Measurements from ENCODE around the gene UBE2E2.
"Not testable (repeated sequence)": the region's sequence is repeated elsewhere in the genome, so short reads cannot be mapped to it uniquely, and the experiment has no call there.

UBE2E2 gene

DNA sequence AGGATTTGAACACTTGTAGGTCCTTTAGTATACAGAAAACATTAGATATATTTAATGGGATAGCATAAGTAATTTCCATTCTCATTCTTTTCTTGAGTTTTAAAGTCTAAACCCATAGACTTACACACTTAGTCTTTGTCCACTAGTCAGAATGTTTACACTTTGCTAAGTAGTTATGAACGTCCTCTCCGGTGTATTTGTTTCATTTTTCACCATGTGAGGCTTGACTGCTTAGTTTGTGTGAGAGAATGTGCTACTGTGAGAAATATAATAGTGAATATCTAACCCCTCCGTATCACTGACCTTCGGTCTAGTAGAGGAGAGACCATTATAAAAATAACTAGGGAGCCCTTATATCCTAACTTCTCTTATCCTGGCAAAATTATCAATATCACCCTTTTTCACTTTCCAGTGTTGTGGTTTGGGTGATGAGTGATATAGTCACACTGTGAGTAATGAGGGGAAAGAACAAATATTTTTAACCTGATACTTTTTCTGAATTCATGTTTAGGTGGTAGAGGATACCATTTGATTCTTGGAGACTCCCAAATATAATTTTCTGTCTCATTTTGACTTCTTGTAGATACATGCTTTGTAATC is 122.4 kb downstream of the UBE2E2 start:
- DNase-seq = no peak

DNA sequence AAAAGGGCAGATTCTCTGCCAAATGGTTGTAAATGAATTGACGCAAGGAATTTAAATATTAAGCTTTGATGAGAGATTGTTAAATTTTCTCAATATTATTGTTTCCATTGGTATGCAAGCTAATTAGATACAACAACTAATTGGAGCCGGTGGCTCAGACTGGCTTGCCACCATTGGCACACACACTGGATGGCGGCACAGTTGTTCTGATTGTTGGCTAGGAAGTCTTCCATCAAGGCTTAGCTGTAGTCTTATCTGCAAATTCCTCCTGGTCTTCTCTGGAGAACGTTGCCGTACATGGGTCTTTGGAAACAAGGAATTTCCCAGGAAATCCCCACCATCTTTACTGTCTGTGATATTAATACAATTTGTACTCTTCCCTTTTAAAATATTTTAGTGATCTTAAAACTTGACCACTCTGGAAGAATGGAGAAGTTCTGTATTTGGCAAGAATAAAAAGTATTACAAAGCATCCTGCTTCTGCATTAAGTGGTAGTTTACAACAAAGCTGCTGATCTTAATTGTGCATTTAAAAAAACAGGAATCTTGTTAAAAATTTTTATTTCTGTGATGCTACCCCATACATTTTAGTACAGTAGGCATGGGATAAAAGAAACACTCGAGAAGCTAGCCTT is 126.5 kb downstream of the UBE2E2 start:
- DNase-seq = no peak

DNA sequence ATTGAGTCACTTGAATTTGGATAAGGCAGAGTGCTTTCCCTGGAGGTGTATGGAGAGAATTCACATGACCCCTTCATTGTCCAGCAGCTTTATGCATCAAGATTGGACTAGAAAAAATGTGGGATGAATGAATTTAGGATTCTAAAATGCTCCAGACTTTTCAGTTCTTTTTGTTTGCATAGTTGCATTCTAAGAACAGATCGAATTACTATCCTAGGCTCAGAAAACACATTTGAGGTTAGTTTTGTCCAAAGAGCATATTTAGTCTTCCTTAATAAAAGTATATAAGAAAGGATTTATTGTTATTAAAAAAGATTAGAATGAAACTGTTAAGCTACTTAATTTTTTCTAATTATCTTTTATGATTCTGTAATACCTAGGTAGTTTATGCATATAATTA is 127.4 kb downstream of the UBE2E2 start:
- DNase-seq = no peak

DNA sequence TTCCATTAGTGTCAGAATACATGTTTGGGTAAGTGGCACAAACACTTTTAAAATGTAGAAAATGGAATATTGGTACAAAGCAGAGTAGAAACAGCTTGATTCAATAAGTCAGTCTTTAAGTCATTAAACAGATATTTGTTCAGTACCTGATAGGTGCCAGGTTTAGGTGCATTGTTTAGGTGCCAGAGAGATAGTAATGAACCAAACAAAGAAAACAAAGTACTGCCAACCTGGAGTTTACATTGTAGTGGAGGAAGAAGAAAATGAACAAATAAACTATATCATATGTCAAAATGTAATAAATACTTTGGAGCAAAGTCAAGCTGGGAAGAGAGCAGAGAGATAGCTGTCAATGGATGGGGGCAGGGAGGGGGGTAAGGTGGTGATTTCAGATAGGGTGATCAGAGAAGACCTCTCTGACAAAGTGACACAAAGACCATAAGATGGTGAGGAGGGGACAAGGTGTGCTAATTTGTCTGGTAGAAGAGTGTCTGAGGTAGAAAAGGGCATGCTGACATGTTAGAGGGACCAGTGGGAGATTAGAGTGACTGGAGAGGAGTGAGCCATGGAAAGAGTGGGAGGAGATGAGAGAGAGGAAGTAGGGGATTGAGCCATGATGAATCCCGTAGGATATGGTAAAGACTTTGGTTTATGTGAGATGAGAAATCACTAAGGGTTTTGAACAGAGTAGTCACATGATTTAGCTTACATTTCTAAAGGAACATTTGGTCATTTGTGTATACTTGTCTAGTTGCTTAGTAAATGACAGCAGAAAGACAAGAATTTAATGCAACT is 128.2 kb downstream of the UBE2E2 start:
- DNase-seq = no peak

DNA sequence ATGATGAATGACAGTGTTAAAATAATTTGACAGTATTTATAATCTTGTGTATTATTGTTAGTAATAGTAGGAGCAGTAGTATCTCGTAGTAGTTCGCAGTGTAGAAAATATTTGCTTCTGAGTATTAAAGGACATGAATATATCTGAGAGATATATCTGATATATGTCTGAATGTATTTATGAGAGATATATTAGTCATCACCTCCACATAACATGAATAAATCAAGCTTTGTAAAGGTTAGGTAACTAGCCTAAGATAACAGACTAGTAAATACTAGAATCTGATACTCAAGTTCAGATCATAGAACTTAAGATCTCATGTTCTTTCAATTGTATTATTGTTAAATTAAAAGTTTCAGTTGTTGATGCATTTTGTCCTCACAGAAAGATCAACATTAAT is 130.5 kb downstream of the UBE2E2 start:
- DNase-seq = no peak

DNA sequence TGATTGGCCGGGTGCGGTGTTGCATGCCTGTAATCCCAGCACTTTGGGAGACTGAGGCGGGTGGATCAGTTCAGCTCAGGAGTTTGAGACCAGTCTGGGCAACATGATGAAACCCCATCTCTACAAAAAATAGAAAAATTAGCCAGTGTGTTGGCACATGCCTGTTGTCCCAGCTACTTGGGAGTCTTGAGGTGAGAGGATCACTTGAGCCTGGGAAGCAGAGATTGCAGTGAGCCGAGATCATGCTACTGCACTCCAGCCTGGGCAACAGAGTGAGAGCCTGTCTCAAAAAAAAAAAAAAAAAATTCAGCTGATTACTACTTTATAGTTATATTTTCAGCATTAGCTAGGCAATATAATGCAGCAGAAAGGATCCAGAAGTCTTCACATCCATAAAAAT is 133.7 kb downstream of the UBE2E2 start:
- not testable (repeated sequence) for DNase-seq

DNA sequence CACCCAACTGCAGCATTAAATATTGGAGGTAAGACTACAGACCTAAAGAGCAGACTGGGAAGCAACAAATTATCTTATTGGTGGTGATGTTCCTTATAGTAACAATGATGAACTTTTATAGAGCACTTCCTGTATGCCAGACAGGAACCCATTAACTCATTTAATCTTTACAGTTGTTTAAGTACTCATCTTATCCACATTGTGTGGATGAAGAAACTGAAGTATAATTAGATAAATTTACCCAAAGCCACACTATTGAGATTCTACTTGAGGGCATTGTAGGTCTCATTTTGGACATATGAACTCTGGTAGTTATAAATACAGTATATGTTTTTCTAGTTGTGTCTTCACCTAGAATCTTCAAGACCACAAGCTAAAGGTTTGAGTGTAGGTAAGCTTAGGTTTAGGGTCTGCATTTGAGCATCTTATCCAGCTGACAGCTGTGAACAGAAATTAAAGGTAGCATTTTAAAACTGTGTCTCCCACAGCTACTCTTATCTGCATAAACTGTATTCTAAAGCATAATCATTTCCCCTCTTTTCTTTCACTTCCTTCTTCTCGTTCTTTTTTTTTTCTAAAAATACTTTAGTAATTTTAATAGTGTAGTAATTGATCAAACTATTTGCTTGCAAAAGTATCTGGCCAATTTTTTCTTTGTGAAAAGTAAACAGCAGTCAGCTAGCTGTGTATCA is 138.2 kb downstream of the UBE2E2 start:
- DNase-seq = no peak

DNA sequence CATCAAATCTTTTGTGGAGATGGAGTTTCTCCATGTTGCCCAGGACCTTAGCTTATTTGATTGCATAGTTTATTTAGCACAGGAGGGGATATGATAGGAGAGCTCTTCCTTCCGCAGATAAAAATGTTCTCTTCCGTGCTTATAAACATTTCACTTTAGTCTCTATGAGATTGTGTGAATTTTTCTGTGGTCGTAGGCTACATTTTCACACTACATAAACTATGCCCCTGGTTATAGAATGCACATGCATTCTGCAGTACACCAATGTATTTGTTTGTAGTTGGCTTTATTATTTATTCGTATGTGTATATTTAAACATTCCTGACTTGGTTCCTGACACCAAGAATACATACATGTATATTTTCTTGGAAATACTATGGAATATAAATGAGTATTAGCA is 139.2 kb downstream of the UBE2E2 start:
- no peak for DNase-seq

DNA sequence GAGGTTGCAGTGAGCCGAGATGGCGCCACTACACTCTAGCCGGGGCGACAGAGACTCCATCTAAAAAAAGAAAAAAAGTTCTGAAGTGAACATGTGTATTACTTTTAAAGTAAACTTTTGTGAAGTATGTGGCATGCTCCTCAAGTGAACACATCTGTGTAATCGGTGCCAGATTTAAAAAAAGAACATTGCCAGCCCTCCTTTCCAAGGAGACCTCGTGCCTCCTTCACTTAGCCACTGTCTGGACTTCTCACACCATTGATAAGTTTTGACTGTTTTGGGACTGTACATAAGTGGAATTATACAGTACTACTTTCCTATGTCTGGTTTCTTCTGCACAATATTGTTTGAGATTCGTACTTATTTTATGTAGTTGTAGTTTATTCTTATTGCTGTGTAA is 140.4 kb downstream of the UBE2E2 start:
- DNase-seq = no peak

DNA sequence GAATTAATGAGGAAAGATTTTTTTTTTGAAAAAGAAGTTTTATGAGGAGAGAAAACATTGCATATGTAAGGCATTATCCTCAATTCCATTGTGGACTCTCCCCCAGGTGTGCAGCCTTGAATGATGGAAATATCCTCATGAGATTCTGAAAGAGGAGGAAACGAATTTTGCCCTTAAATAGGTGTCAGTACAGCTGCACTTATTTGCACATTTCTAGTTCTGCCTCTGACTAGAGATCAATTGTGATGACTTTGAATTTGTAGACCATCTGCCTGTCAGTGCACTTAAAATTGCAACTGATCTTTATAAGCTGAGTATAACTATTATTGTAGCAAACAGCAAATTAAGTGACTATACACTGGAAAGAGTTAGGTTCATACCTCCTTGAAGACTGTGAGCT is 141.8 kb downstream of the UBE2E2 start:
- DNase-seq = no peak

DNA sequence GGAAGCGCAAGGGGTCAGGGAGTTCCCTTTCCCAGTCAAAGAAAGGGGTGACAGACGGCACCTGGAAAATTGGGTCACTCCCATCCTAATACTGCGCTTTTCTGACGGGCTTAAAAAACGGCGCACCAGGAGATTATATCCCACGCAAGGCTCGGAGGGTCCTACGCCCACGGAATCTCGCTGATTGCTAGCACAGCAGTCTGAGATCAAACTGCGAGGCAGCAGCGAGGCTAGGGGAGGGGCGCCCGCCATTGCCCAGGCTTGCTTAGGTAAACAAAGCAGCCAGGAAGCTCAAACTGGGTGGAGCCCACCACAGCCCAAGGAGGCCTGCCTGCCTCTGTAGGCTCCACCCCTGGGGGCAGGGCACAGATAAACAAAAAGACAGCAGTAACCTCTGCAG is 146.3 kb downstream of the UBE2E2 start:
- not testable (repeated sequence) for DNase-seq

DNA sequence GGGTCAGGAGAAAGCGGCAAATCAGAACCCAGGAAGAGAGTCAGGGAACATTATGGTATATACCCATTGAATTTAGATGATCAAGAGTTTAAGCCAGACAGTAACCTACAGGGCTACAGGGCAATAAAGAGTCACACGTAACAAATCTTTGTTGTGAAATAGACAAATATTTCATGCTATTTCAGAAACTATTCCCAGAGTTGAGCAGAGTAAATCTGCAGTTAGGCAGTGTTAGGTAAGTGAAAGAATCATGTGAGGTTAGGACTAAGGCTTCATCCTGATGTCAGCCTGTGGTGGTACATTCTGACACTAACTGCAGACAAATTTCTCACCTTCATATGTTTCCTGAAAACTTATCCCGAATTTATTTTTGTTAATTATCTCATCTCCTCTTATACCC is 153.0 kb downstream of the UBE2E2 start:
- DNase-seq = no peak

DNA sequence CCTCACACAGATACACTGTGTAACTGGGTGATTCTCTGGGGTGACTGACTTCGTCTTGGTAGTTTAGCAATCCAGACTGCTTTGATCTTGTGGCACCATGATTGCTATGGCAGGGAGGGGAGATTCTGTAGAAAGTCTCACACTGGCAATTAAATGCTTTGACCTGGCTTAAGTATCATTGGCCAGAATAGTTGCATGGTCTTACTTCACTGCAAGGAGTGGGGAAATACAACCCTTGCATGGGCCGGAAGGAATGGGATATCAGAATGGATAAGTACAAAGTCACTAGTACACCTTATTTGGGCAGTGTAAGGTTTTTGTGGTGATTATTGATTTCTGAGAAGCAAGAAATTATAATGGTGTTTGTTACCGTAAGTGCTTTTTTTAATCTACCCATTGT is 153.8 kb downstream of the UBE2E2 start:
- DNase-seq = no peak

DNA sequence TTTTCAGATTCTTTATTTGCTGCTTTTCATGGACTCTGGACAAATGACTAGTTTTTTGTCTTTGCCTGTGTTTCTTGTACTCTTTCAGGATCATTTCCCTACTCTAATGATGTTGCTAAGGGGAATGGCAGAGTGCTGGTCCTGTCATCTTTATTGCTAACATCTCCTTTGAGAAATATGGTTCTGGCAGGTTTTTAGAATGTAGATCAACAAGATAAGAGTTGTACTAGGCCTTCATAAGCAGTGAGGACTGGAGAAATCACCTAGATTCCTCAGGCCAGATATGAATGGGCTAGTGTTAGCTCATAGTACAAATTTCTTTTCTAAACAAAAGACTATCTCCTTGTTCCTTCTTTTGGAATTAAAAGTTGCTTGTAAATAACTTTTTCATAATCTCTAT is 156.0 kb downstream of the UBE2E2 start:
- no peak for DNase-seq

DNA sequence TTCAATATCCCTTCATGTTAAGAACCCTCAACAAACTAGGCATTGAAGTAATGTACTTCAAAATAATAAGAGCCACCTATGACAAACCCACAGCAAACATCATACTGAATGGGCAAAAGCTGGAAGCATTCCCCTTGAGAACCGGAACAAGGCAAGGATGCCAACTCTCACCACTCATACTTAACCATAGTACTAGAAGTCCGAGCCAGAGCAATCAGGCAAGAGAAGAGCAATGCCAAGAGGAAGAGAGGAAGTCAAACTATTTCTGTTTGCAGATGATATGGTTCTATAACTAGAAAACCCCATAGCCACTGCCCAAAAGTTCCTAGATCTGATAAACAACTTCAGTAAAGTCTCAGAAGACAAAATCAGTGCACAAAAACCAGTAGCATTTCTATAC is 161.9 kb downstream of the UBE2E2 start:
- no peak for DNase-seq

DNA sequence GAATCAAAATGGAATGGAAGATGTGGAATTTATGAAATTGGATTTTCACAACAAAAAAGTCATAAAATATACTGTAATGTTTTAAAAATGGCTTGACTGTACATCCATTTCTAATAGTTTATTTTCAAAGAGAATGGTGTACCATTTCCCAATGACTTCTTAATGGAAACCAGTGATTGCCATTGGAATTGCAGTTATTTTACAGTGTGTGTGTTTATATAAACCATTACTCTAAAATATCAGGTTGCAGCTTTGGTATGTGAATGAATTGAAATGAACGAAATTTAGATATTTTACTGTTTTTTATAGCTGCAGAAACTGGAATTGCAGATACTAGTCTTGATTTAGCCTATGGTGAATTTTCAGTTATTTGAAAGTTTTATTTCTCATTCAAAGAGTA is 165.6 kb downstream of the UBE2E2 start:
- no peak for DNase-seq

DNA sequence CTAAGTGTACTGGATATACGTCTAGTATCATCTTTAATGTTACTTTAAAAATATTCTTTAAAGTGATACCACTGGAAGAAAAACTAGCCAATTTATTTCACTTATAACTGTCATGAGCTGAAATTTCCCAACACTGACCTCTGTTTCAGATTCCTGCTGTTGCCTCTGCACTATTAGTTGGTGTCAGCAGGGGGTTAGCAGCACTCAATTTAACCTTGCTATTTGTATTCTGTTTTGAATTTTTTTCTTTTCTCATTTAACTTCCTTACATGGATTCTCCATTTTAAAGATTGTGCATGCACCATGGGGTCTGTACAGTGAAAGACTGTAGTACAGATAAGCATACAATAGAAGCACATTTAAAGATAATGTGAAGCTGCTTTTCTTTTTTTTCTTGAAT is 169.2 kb downstream of the UBE2E2 start:
- DNase-seq = no peak

DNA sequence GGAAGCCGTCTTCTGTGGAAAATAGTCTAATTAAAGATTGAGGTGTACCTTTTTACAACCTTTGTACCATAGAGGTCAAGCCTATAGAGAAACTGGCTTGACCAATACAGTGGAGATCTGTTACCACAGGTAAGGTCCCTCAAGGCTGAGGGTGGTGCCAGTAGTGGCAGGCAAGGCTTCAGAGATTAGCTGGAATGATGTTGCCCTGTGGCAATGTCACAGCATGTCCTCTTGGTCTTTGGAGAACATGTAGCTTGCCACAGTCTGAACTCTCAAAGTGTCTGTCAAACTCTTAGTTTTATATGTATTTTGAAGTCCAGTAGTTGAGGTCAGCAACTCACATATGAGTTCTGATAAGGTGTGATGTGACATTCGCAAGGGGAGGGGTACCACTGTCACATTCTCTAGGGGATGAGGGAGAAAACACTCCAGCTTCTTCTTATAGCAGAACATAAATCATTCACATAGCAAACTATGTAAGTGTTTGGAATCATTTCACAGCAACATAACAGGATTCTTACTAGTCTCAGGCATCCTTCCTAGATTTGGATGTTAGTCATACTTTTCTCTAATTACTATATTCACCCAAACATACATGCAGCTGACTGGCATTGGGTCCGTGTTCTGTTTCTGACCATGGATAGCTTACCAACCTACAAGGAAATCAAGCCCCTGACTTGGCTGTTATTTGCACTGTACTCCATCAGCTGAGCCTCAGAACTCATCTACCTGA is 173.6 kb downstream of the UBE2E2 start:
- no peak for DNase-seq

DNA sequence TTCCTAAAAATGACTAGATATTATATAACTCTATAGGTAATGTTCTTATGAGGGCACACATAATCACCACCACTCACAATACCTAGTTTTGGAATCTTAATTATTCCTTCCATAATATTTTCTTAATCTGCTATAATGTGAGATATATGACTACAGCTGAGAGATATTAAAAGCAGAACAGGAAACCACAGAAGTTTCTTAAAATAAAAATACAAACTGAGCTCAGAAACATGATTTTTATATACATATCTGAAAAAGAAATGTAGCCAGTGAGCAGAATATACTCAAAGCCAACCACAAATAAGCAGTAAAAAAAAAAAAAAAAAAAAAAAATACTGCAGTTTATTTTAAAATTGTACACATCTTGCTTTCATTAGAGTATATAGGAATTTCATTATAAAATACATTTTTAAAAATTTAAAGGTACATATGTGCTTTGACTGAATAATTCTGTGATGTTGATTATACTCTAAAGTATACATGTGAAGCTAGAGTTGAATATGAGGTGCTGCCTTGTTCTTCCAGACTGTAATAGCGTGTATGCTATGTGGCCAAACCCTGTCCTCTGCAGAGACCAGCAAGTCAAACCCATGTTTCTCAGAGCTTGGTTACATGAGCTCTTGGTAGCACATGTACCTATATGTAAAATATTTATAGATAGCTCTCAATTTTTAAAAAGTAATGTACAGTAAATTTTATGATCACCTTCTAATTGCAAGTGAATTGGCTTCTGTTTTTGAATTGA is 175.0 kb downstream of the UBE2E2 start:
- DNase-seq = no peak

DNA sequence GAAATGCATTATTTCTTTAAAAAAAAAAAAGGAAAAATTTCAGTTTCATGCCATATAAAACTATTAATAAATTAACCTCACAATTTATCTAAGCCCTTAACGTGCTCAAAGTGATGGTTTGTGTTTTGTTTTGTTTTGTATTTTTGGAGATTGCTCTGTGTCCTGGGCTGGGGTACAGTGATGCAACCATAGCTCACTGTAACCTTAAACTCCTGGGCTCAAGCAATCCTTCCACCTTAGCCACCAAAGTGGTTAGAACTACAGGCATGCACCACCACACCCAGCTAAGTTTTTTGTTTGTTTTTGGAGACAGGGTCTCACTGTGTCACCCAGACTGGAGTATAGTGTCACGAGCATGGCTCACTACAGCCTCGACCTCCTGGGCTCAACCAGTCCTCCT is 180.7 kb downstream of the UBE2E2 start:
- DNase-seq = no peak

DNA sequence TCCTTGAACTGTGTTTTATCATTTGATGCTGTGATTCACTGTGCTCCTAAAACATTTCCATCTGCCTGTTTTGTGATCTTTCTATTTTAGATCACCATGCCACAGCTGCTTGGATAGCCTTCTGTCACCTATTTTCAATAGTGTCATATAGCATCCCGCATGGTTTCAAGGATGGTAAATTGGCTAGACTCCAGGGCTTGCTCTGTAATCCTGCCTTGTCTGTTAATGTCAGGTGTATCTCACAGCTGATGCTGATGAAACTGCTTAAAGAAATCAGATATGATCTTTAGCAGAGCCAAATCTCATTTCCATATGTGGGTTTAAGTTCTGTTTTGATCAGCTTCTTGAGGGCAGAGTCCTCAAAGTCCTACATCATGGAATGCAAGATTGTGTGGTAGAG is 182.2 kb downstream of the UBE2E2 start:
- DNase-seq = no peak

All from right kidney (tissue), 1 donor.